HUES48 (cell line): Measurements from ENCODE around the gene SRRT.
A peak's percentile ranks its signal among the peaks of the same experiment; 100 is the strongest.

Experiments used
- H3K27ac ChIP-seq: one replicate; pipeline ENCODE4 v1.7.0; 2013; ENCODE audit warnings: low read depth, low read length, inconsistent platforms
- H3K27me3 ChIP-seq: 2 replicates; pipeline ENCODE4 v1.6.1; 2013; ENCODE audit warnings: mild to moderate bottlenecking, low read length; ENCODE audit not compliant: control insufficient read depth, insufficient read depth
- H3K36me3 ChIP-seq: 2 replicates; pipeline ENCODE4 v1.6.1; 2013; ENCODE audit warnings: low read length; ENCODE audit not compliant: control insufficient read depth, insufficient read depth
- H3K4me1 ChIP-seq: 2 replicates; pipeline ENCODE4 v1.6.1; 2013; ENCODE audit warnings: mild to moderate bottlenecking, low read length; ENCODE audit not compliant: control insufficient read depth, insufficient read depth
- H3K4me3 ChIP-seq: 2 replicates; pipeline ENCODE4 v1.5.1; 2013; ENCODE audit warnings: mild to moderate bottlenecking, low read depth, low read length
- H3K9ac ChIP-seq: 2 replicates; pipeline ENCODE4 v1.6.1; 2013; ENCODE audit warnings: mild to moderate bottlenecking, low read depth, low read length, moderate library complexity
- H3K9me3 ChIP-seq: 2 replicates; pipeline ENCODE4 v1.6.1; 2013; ENCODE audit warnings: low read length; ENCODE audit not compliant: control insufficient read depth, insufficient read depth

The SRRT gene

DNA sequence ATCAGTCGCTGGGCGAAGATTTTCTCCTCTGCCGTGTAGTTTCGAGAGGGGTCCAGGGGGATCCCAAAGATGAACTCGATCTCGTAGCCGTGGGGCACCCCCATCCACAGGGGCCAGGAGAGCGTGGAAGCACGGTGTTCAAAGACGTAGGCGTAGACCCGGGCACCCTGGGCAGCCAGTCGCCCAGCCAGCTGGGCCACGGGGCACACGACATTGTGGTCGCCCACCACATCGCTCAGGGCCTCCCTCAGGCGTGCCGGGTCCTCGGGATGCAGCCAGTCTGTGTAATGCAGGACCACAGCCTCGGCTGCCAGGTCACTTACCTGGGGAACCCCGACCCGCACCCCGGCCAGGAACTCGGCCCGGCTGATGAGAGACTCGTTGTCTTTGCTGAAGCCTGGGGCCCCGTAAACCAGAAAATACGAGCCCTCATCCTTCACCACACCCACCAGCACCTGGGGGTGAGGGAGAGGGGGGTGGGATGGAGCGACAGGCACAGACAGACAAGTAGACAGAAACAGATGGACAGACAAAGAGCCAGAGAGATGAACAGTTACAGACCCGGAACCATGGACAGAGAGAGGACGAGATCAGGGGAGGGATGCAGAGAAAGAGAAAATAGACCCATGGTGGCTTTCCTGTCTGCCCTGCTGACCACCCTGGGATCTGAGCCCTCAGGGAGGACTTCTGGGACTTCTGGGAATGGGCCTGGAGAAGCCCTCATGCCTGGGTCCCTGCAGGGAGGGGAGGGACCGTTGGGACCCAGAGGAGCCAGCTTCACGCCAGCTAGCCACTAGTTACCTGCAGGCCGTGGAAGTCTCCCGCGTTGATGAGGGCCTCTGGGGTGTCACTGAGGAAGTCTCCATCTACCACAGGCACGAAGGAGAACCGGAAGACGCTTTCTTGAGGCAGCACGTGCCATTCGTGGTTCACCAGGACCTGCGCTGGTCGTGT is 17.7 kb downstream of the SRRT start:
- H3K4me1 ChIP-seq = peaks cover 6% of the 10 kb centered on the region; the same call in 1 of the 2 replicates
- no peak overlapping the region for H3K27ac ChIP-seq
- H3K9ac ChIP-seq = no peak overlapping the region
- H3K27me3 ChIP-seq = peaks cover 15% of the 10 kb centered on the region
- peaks cover 12% of the 10 kb centered on the region for H3K36me3 ChIP-seq
- no peak overlapping the region for H3K4me3 ChIP-seq
- no peaks in the 10 kb centered on the region for H3K9me3 ChIP-seq

DNA sequence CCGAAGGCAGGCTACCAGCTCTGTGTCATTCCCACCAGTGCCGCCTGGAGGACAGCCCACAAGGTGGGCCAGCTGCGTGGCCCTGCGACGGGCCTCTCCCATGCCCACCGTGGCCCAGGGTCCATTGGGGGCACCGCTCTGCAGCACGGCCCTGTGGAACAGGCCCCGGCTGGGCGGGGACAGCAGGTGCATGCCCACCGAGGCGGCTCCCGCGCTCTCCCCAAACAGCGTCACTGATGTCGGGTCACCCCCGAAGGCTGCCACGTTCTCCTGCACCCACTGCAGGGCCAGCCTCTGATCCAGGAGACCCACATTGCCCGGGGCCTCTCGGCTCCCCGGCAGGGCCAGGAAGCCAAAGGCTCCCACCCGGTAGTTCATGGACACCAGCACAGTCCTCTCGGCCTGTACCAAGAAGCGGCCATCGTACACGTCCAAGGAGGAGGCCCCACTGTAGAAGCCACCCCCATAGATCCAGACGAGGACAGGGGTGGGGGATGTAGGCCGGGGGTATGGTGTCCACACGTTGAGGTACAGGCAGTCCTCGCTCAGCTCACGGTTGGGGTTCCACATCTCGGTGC is 18.5 kb downstream of the SRRT start:
- peaks cover 4% of the 10 kb centered on the region for H3K36me3 ChIP-seq
- H3K9ac ChIP-seq = no peak overlapping the region
- H3K27ac ChIP-seq = no peak overlapping the region
- H3K27me3 ChIP-seq = peaks cover 15% of the 10 kb centered on the region
- H3K4me3 ChIP-seq = no peak overlapping the region
- no peaks in the 10 kb centered on the region for H3K9me3 ChIP-seq
- peaks cover 6% of the 10 kb centered on the region; the same call in 1 of the 2 replicates for H3K4me1 ChIP-seq

DNA sequence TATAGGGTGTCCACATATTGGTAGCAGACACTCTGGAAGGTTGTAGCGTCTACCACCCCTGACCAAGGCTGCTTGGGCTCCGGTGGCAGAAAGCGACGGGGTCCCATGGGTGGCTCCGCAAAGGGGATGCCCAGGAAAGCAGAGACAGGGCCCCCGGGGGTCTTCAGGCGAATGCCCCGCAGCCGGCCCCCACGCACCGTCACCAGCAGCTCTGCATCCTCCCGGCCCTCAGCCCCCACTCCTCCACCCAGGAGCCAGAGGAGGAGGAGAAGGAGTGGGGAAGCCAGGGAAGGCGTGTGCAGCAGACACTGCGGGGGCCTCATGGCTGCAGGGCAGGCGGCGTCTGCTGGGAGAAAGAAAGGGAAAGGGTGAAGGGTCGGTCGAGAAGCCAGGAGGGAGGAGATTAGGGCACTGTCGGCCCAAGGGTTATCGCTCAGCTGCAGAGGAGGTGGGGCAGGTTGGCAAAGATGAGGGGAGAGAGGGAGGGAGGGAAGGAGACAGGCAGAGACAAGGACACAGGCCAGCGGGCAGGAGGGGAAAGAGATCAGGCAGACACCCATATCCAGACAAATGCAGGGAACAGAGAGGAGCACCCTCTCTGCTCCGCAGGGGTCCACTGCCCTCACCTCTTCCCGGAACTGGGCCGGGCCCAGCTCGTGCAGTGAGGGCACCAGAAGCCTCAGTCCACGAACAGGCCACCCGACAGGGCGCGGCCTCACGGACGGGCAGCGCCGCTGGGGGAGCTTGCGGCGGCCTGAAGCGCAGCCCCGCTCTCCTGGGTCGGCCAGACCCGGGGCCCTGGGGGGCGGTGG is 19.2 kb downstream of the SRRT start:
- H3K4me1 ChIP-seq = peaks cover 6% of the 10 kb centered on the region; the same call in 1 of the 2 replicates
- no peak overlapping the region for H3K27ac ChIP-seq
- no peaks in the 10 kb centered on the region for H3K36me3 ChIP-seq

DNA sequence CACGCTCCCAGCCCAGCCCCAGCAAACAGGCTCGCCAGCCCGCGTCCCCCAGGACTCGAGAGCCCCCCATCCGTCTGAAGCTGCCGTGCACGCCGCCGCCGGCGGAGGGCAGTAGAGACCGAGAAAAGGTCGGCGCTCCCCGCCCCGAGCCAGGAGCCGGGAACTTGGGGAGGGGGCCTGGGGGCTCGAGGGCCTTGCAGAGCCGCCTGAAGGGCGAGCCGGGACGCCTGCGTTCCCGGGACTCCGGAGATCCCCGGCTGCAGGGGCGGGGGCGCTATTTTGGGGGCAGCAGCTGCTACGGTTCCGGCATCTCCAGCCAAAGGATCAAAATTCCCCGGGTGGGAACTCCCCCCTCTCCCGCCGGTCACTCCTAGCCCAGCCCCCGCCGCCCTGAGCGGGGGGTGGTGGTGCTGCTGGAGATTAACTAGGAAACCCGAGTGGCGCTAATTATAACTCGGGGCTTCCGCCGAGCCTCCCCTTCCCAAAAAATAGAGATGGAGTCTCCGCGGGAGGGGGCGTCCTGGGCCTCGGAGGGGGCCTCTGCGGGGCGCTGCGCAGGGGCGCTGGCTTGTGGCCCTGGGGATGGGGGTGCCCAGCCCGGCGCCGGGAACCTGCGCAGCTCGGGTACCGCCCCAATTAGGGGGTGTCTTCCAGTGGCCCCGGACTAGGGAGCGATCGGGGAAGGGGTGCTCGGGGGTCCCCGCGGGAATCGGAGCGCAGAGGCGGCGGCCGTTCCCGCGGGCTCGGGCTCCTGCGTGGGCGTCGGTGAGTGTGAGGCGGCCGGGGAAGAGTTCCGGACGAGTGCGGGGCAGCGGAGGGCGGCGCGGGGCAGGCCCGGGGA is 20.2 kb downstream of the SRRT start:
- H3K4me1 ChIP-seq = peaks cover 6% of the 10 kb centered on the region; the same call in 1 of the 2 replicates
- peak overlapping the region; percentile 62 for H3K4me3 ChIP-seq
- no peak overlapping the region for H3K27ac ChIP-seq
- H3K36me3 ChIP-seq = no peaks in the 10 kb centered on the region
- peaks cover 15% of the 10 kb centered on the region for H3K27me3 ChIP-seq
- H3K9ac ChIP-seq = no peak overlapping the region
- no peaks in the 10 kb centered on the region for H3K9me3 ChIP-seq

More for the DNA sequence above, 19.2 kb downstream of the SRRT start:
- peaks cover 15% of the 10 kb centered on the region for H3K27me3 ChIP-seq
- H3K9ac ChIP-seq = no peak overlapping the region
- no peaks in the 10 kb centered on the region for H3K9me3 ChIP-seq
- peak overlapping the region; percentile 62; the same call in 1 of the 2 replicates for H3K4me3 ChIP-seq

DNA sequence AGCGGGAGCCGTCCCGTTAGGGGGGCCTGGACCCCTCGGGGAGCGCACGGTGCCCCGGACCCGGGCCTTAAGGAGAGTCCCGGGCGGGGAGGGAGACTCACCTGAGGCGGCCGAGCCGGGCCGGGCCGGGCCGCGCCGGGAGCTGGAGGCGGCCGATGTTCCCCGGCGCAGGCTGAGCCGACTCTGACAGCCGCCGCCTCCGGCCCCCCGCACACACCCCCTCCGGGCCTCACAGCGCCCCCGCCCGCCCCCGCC is 20.7 kb downstream of the SRRT start, which contains the start of gene ACHE:
TSS of gene ACHE (minus strand) at position 188 of the 255 bp plus-strand sequence. CDS start 1,656 bp downstream, outside the sequence.
- H3K27me3 ChIP-seq = peaks cover 15% of the 10 kb centered on the region
- peaks cover 6% of the 10 kb centered on the region; the same call in 1 of the 2 replicates for H3K4me1 ChIP-seq
- peak within 1 kb of the TSS; percentile 62 for H3K4me3 ChIP-seq
- no peak within 1 kb of the TSS for H3K9ac ChIP-seq
- H3K36me3 ChIP-seq = no peaks in the 10 kb centered on the region
- no peak within 1 kb of the TSS for H3K27ac ChIP-seq
- H3K9me3 ChIP-seq = no peaks in the 10 kb centered on the region

DNA sequence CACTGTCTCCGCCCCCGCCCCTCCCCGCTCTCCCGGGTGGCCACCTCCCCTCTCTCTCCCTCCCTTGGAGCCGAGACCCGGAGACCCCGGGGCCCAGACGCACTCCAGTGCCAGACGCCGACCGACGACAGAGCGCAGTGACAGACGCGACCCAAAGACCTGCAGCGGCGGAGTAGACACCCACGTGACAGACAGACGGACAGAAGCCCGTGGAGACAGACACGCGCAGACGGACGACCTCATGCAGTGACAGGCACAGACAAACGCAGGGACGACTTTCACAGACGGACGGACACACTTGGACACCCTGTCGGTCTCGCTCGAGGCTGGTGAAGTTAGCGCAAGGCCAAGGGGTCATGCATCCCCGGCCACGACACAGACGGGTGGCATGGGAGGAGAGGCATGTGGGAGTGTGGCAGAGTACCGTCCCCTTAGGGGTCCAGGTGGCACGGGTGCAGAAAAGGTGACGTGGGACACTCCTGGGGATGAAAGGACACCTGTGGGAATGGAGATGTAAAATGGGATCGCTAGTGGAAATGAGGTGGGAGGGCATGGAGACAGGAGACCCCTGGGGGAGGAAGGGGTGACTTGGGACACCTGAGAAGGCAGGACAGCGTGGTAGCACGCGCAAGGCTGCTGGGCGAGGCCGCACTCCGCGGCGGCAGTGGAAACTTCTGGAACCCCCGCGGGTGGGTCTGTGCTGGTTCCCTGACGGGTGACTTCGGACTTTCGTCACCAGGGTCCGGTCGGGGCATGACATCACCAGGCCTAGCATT is 21.2 kb downstream of the SRRT start:
- Histone ChIP-seq H3K4me1 (peaks cover 6% of the 10 kb centered on the region; the same call in 1 of the 2 replicates), H3K27ac (no peak overlapping the region), H3K27me3 (peaks cover 15% of the 10 kb centered on the region), H3K36me3 (no peaks in the 10 kb centered on the region), H3K9ac (no peak overlapping the region), H3K9me3 (no peaks in the 10 kb centered on the region), H3K4me3 (peak overlapping the region; percentile 43)

DNA sequence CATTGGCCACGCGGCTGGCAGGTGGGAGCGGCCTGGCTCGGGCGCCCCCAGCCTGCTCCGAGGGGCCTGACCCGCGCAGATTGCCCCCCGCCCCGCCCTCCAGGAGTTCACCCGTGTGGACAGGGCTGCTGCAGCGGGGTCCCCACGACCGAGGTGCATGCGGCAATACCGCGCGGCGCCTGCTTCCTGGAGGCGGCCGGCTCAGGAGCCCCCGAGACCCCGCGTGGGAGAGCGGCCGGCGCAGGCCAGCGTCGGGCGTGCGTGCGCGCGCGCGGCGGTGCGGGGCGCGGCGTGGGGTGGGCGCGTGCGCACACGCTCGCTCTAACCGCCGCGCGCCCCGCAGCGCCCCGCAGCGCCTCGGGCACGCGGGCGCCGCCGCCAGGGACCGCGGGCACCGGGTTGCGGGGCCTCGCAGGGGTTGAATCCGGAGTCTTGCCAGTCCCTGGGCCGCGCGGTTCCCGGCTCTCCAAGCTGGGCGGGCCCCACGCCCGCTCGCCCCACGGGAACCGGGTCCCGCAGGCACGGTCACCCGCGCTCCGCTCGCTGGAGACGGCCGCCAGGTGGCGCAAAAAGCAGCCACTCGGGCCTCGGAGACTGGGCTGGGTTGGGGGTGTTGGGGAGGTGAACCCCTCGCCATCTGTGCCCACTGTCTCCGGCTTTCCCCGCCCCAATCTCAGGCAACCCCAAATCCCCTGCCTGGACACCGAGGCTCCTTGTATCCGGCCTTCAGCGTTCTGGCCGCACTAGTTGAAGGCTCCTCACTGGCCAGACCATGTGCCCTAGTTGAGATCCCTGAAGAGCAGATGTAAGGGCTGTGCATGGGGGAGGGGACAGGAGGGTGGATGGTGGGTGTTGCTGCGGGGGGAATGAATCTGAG is 22.1 kb downstream of the SRRT start:
- Histone ChIP-seq H3K27me3 (peaks cover 15% of the 10 kb centered on the region), H3K27ac (no peak overlapping the region), H3K36me3 (no peaks in the 10 kb centered on the region), H3K4me1 (peaks cover 6% of the 10 kb centered on the region; the same call in 1 of the 2 replicates), H3K9ac (no peak overlapping the region), H3K4me3 (peak overlapping the region; percentile 43; the same call in 1 of the 2 replicates), H3K9me3 (no peaks in the 10 kb centered on the region)

DNA sequence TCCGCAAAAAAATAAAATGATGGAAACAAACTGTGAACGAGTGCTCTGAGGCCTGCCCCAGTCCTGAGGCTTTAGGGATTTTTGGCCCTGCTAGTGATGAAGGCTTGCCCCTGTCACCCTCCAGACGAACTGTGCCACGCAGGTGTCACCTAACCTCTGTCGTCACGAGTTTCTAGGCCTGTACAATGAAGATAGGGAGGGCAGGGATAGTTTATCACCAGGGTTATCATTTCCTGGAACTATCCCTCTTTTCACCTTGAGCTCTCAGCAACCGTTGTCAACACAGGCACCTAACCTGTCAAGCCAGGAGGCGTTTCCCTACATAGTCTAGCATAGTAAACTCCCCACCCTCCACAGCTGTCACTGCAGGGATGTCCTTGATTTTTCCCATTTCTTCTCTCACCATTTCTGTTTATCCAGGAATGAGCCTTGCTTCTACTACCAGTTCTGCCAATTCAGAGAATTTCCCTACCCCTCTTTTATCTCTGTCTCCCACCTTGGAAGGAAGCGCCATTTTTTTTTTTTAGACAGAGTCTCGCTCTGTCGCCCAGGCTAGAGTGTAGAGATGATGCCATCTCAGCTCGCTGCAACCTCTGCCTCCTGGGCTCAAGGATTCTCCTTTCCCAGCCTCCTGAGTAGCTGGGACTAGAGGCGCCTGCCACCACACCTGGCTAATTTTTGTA is 23.0 kb downstream of the SRRT start:
- H3K4me3 ChIP-seq = no peak overlapping the region
- peaks cover 6% of the 10 kb centered on the region; the same call in 1 of the 2 replicates for H3K4me1 ChIP-seq
- H3K27me3 ChIP-seq = peaks cover 15% of the 10 kb centered on the region
- no peak overlapping the region for H3K9ac ChIP-seq
- H3K9me3 ChIP-seq = no peaks in the 10 kb centered on the region
- H3K27ac ChIP-seq = no peak overlapping the region
- H3K36me3 ChIP-seq = no peaks in the 10 kb centered on the region

DNA sequence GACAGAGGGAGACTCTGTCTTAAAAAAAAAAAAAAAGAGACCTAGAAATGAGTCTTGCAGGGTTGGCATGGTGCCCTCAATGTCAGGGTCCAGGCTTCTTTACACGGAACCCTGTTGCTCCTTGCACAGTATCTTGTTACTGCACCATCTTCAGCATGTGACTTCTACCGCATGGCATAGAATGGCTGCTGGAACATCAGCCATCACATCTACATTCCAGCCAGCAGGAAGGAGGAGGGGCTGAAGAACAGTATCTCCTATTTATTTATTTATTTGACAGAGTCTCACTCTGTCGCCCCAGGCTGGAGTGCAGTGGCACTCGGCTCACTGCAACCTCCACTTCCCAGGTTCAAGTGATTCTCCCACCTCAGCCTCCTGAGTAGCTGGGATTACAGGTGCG is 24.5 kb downstream of the SRRT start:
- H3K4me1 ChIP-seq = peaks cover 6% of the 10 kb centered on the region; the same call in 1 of the 2 replicates
- peaks cover 15% of the 10 kb centered on the region for H3K27me3 ChIP-seq
- no peaks in the 10 kb centered on the region for H3K36me3 ChIP-seq

More for the DNA sequence above, 24.5 kb downstream of the SRRT start:
- Histone ChIP-seq H3K4me3 (no peak overlapping the region), H3K9ac (no peak overlapping the region), H3K9me3 (no peaks in the 10 kb centered on the region), H3K27ac (no peak overlapping the region)
